CD14-positive monocyte (primary cell): ENCODE measurements around the gene TM7SF3. TPM values are rescaled to one million over a fixed set of nuclear protein-coding genes. Genes with fewer than 3 reads are reported as not detected.

Source experiments
- DNase-seq, 3 donors: peaks; one replicate each; pipeline ENCODE4 v3.0.0-alpha.2; 2011 to 2022
- H2AFZ ChIP-seq: 2 replicates; pipeline ENCODE4 v1.6.0; 2012; ENCODE audit warnings: mild to moderate bottlenecking, low read depth, low read length, inconsistent platforms; ENCODE audit not compliant: insufficient read depth, poor library complexity, severe bottlenecking
- H3K27ac ChIP-seq, 2 donors: 1 replicate in 1 of 2; 2 replicates in 1 of 2; pipeline ENCODE4 v1.5.1; 2012 to 2013; ENCODE audit warnings: low read length in 2 of 2, control low read depth in 1 of 2, inconsistent platforms in 1 of 2, low read depth in 1 of 2, mild to moderate bottlenecking in 1 of 2
- H3K27me3 ChIP-seq, 2 donors: one replicate each; pipeline versions ENCODE4 v1.6.0 to v1.6.1; 2011 to 2013; ENCODE audit warnings: low read length in 2 of 2; ENCODE audit not compliant: control insufficient read depth in 2 of 2, insufficient read depth in 2 of 2
- H3K36me3 ChIP-seq, 2 donors: replicated peaks in 1 of 2; 1 replicate in 1 of 2; 2 replicates in 1 of 2; pipeline versions ENCODE4 v1.5.1 to v1.6.1; 2012 to 2013; ENCODE audit warnings: low read length in 2 of 2, control low read depth in 1 of 2, inconsistent platforms in 1 of 2, mild to moderate bottlenecking in 1 of 2; ENCODE audit not compliant: insufficient read depth in 2 of 2, control insufficient read depth in 1 of 2
- H3K4me1 ChIP-seq, 2 donors: 1 replicate in 1 of 2; 2 replicates in 1 of 2; pipeline versions ENCODE4 v1.5.1 to v1.6.1; 2012 to 2013; ENCODE audit warnings: low read length in 2 of 2, control low read depth in 1 of 2, inconsistent platforms in 1 of 2, mild to moderate bottlenecking in 1 of 2, moderate library complexity in 1 of 2; ENCODE audit not compliant: insufficient read depth in 2 of 2, control insufficient read depth in 1 of 2
- H3K4me2 ChIP-seq: replicated peaks from 2 replicates; pipeline ENCODE3; 2012; ENCODE audit warnings: low read length, moderate library complexity, mild to moderate bottlenecking; ENCODE audit not compliant: poor library complexity, severe bottlenecking; ENCODE audit errors: extremely low read depth
- H3K4me3 ChIP-seq, 3 experiments: fragments of 200-600 bp in 1 of 3; sonication (generic) in 1 of 3; replicated peaks in 1 of 3; 1 replicate in 2 of 3; 2 replicates in 1 of 3; pipeline ENCODE4 v1.5.1; 2011 to 2013; ENCODE audit warnings: low read length in 3 of 3, mild to moderate bottlenecking in 3 of 3, control low read depth in 2 of 3, low read depth in 2 of 3, inconsistent platforms in 1 of 3, moderate library complexity in 1 of 3
- H3K79me2 ChIP-seq: 2 replicates; pipeline ENCODE4 v1.6.0; 2012; ENCODE audit warnings: mild to moderate bottlenecking, control low read depth, inconsistent platforms, low read length, moderate library complexity; ENCODE audit not compliant: insufficient read depth
- H3K9ac ChIP-seq: 2 replicates; pipeline ENCODE4 v1.6.0; 2017; ENCODE audit warnings: low read length, mild to moderate bottlenecking; ENCODE audit not compliant: insufficient read depth, poor library complexity, severe bottlenecking
- H3K9me3 ChIP-seq, 2 donors: replicated peaks in 1 of 2; 1 replicate in 1 of 2; 2 replicates in 1 of 2; pipeline versions ENCODE4 v1.5.1 to v1.6.1; 2012 to 2013; ENCODE audit warnings: low read length in 2 of 2, control low read depth in 1 of 2; ENCODE audit not compliant: control insufficient read depth in 1 of 2, insufficient read depth in 1 of 2
- H4K20me1 ChIP-seq: 2 replicates; pipeline ENCODE4 v1.6.0; 2012; ENCODE audit warnings: mild to moderate bottlenecking, low read length, control low read depth, moderate library complexity; ENCODE audit not compliant: insufficient read depth
- H3K27ac Mint-ChIP-seq, 7 donors: one replicate each; pipeline ENCODE4 v1.8.0; 2020; ENCODE audit warnings: mild to moderate bottlenecking in 7 of 7, mixed read lengths in 7 of 7, moderate library complexity in 6 of 7, inconsistent platforms in 2 of 7
- H3K27me3 Mint-ChIP-seq, 3 donors: one replicate each; pipeline ENCODE4 v1.8.0; 2021 to 2022; ENCODE audit warnings: low read depth in 3 of 3, mild to moderate bottlenecking in 3 of 3, mixed read lengths in 3 of 3, moderate library complexity in 3 of 3, inconsistent platforms in 1 of 3
- H3K36me3 Mint-ChIP-seq, 2 donors: one replicate each; pipeline ENCODE4 v1.8.0; 2020; ENCODE audit warnings: mixed read lengths in 2 of 2, inconsistent platforms in 1 of 2, mild to moderate bottlenecking in 1 of 2
- H3K4me1 Mint-ChIP-seq: one replicate; pipeline ENCODE4 v1.8.0; 2020; ENCODE audit warnings: mild to moderate bottlenecking, mixed read lengths
- H3K4me3 Mint-ChIP-seq, 2 donors: one replicate each; pipeline ENCODE4 v1.8.0; 2020; ENCODE audit warnings: mild to moderate bottlenecking in 2 of 2, mixed read lengths in 2 of 2, moderate library complexity in 1 of 2
- H3K9me3 Mint-ChIP-seq, 7 donors: one replicate each; pipeline ENCODE4 v1.8.0; 2020 to 2022; ENCODE audit warnings: mixed read lengths in 7 of 7, mild to moderate bottlenecking in 6 of 7, moderate library complexity in 6 of 7, inconsistent platforms in 2 of 7
- WGBS: methylation state at CpG from one replicate; pipeline ENCODE4 v1.1.5; 2013; ENCODE audit warnings: missing lambda C conversion rate; ENCODE audit not compliant: insufficient coverage; 5-methylcytosine and 5-hydroxymethylcytosine counted together
- intact Hi-C, 2 donors: fragments of 100-400 bp; cut with micrococcal nuclease; formaldehyde crosslinking; loops; one replicate each; pipeline versions ENCODE4 v1.15.0 to v1.15.1; 2023
- polyA plus RNA-seq, 3 donors: library from polyadenylated mRNA; depleted of rRNA in 1 of 3; unstranded in 2 of 3; stranded (reverse) in 1 of 3; fragments of 300-500 nt in 2 of 3; fragments of >200 nt in 1 of 3; fragmentation: Illumina TruSeq in 2 of 3; gene quantifications; 1 replicate in 2 of 3; 2 replicates in 1 of 3; pipeline ENCODE4 v1.2.3, GENCODE V29; 2012 to 2021
- TF ChIP-seq, protein P1 (sequence below): fragments of 200-600 bp; IDR thresholded peaks from one replicate; pipeline ENCODE4 v1.8.0; 2022; ENCODE audit warnings: antibody characterized with exemption, mild to moderate bottlenecking

The TM7SF3 gene
- polyA plus RNA-seq, 3 donors: 36.3 to 85.9 (median 71.7) TPM

DNA sequence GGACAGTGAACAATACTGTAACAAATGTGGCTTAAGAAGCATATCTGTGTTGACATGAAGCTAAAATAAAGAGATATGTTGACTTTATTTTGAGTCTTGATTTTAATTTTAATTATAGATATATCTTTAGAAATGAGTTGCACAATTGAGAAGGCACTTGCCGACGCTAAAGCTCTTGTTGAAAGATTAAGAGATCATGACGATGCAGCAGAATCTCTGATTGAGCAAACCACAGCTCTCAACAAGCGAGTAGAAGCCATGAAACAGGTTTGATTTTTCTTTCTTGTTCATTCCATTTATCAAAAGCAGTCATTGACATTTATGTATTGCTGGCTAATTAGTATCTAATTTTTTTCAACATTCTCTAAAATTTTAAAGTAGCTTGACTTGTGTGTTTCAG is 60.2 kb downstream of the TM7SF3 start:
- Histone ChIP-seq H3K4me1 (peaks cover 13 to 27% of the 10 kb centered on the region in 2 donors), H3K27me3 (no peaks in the 10 kb centered on the region), H3K9me3 (no peaks in the 10 kb centered on the region), H3K79me2 (peaks cover 63% of the 10 kb centered on the region), H3K27ac (peak overlapping the region in 1 of 2 donors; percentile 80), H3K4me2 (peak overlapping the region; percentile 26), H4K20me1 (peaks cover 46% of the 10 kb centered on the region), H3K36me3 (peaks cover 29 to 40% of the 10 kb centered on the region in 2 donors), H2AFZ (no peak overlapping the region), H3K9ac (peak overlapping the region; percentile 32), H3K4me3 (no peak overlapping the region)
- peaks cover 31 to 43% of the 10 kb centered on the region in 2 donors for H3K36me3 Mint-ChIP-seq
- peaks cover 19% of the 10 kb centered on the region for H3K4me1 Mint-ChIP-seq
- peak; percentile 35 to 52 (median 41) for DNase-seq
- H3K4me3 Mint-ChIP-seq: no peak overlapping the region
- H3K27ac Mint-ChIP-seq: peak overlapping the region; percentile 85 to 96 (median 88)
- no CpG with 5 or more reads among the region's 4 CpGs for WGBS
- intact Hi-C loops: no loop called here
- peaks cover 0 to 2% (median 0%) of the 10 kb centered on the region in 7 donors for H3K9me3 Mint-ChIP-seq
- H3K27me3 Mint-ChIP-seq: peaks cover 0 to 1% (median 0%) of the 10 kb centered on the region in 3 donors
- TF ChIP-seq, protein P1, sequence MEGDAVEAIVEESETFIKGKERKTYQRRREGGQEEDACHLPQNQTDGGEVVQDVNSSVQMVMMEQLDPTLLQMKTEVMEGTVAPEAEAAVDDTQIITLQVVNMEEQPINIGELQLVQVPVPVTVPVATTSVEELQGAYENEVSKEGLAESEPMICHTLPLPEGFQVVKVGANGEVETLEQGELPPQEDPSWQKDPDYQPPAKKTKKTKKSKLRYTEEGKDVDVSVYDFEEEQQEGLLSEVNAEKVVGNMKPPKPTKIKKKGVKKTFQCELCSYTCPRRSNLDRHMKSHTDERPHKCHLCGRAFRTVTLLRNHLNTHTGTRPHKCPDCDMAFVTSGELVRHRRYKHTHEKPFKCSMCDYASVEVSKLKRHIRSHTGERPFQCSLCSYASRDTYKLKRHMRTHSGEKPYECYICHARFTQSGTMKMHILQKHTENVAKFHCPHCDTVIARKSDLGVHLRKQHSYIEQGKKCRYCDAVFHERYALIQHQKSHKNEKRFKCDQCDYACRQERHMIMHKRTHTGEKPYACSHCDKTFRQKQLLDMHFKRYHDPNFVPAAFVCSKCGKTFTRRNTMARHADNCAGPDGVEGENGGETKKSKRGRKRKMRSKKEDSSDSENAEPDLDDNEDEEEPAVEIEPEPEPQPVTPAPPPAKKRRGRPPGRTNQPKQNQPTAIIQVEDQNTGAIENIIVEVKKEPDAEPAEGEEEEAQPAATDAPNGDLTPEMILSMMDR: no peak

DNA sequence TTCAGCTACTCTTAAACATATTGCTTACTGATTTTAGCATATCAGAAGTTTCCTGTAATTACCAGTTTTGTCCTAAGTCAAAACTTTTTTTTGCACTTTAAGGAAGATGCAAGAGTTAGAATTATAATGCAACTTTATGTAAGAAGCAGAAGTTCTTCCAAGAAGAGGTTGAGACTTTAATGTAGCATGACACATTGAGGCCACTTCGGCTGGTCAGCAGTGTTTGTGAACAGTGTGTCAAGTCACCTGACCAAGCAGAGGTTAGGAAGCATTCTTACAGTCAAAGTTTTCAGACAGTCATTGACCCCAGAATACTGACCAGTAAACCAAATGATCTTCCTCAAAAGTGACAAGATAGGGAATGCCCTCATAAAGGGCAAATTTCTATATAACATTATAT is 60.7 kb downstream of the TM7SF3 start:
- peaks cover 0 to 4% (median under 1%) of the 10 kb centered on the region in 7 donors for H3K9me3 Mint-ChIP-seq
- H3K4me2 ChIP-seq: peak overlapping the region; percentile 26
- H2AFZ ChIP-seq: no peak overlapping the region
- H3K9ac ChIP-seq: peak overlapping the region; percentile 32
- H3K36me3 ChIP-seq: peaks cover 26 to 36% of the 10 kb centered on the region in 2 donors
- peaks cover 13 to 27% of the 10 kb centered on the region in 2 donors for H3K4me1 ChIP-seq
- 17% methylated on average over 1 of the region's 1 CpG for WGBS
- peak overlapping the region in 1 of 2 donors; percentile 39 for H3K4me3 Mint-ChIP-seq
- no peak overlapping the region for H3K4me3 ChIP-seq
- H3K27me3 ChIP-seq: no peaks in the 10 kb centered on the region
- H3K27ac Mint-ChIP-seq: peak overlapping the region; percentile 85 to 96 (median 93)
- no peaks in the 10 kb centered on the region for H3K9me3 ChIP-seq
- TF ChIP-seq, protein P1: no peak
- H3K27me3 Mint-ChIP-seq: peaks cover 0 to 1% (median 0%) of the 10 kb centered on the region in 3 donors
- peak; percentile 90 to 95 (median 94) for DNase-seq
- peaks cover 49% of the 10 kb centered on the region for H4K20me1 ChIP-seq
- intact Hi-C loops: loop anchor here in 1 of 2 donors (2.0 kb wide), 1 partner anchor 15 kb away; the partner anchor contains the start of gene FGFR1OP2
- peaks cover 33 to 43% of the 10 kb centered on the region in 2 donors for H3K36me3 Mint-ChIP-seq
- peaks cover 19% of the 10 kb centered on the region for H3K4me1 Mint-ChIP-seq
- H3K79me2 ChIP-seq: peaks cover 68% of the 10 kb centered on the region
- H3K27ac ChIP-seq: peak overlapping the region; percentile 77 to 80
